GM18867 (cell line): ENCODE data around the gene PDE6D.

Experiments used
- ATAC-seq: cut with Tn5 transposase; IDR thresholded peaks from one replicate; pipeline ENCODE4 v1.9.1; 2021; ENCODE audit warnings: mild to moderate bottlenecking, moderate library complexity; ENCODE audit not compliant: unreplicated experiment

PDE6D gene

DNA sequence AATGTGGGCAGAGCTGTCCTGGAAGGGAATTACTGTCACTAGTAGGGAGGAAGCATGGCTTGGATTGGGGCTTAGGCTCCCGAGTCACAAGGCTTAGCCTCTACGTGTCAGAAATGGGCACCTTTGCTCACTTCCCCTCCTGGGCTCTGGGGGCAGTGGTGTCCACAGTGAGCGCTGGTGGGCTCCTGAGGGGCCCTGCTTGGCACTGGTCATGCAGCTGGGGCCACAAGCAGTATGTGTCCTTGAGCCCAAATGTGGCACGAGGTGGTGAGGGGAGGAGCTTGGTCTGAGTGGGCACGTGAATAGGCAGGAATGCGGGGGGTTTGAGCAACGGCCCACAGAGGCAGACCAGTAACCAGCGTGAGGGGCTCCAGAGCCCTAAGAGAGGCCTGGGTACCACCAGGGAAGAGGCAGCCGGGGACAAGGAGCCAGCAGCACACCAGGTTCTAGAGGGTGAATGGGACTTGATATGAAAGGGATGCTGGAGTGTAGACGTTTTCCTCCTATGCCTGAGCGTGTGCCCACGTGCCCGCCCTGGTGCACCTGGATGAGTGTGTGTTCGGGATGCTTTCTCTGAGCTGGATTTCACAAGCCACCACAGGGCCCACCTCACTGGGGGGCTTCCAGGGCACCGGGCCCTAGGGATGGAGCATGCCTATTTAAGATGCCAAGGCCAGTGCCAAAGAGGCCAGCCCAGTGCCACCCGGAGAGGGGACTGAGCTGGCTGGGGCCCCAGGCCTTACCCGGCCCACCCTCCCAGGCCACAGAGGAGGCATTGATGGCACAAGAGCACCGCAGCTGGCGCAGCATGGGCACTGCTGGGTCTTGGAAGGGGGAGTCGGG is 95.5 kb downstream of the PDE6D start:
- no peak for ATAC-seq

DNA sequence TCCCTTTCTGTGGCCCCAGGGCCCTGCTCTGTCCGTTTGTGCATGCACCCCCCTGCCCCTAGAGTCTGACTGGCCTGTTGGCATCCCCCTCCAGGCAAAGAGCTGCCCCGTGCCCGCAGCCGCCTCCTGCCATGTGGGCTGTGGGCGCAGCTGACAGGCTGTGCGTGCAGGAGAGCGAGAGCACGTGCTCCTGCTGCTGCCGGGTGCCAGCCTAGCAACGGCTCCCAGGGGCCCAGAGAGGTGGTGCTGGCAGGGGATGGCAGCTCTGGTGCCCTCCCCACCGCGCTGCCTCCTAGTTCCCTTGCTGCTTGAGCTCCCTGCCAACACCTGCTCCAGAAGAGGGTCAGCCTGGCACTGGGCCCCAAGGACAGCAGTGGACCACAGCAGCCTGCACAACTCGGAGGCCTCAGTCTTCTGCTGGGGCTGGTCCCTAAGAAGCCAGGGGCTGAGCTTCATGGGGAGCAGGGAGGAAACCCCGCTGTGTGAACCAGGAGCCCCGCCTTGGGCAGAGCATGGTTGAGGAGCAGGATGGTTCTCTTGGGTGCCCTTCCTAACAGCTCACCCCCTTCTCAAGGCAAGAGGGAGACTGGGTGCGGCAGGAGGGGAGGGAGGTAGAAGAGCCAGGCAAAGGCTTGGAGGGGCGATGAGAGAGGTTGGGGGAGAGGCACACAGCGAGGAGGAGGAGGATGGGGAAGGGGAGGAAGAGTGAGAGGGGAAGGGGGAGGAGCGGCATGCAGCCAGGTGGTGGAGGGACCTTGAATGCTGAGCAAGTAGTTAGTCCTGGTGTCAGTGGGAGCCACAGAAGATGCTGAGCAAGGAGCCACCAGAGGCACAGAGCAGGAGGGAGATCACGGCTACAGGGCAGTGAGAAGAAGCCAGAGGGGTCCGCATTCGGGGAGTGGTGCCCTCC is 96.5 kb downstream of the PDE6D start:
- ATAC-seq: no peak

DNA sequence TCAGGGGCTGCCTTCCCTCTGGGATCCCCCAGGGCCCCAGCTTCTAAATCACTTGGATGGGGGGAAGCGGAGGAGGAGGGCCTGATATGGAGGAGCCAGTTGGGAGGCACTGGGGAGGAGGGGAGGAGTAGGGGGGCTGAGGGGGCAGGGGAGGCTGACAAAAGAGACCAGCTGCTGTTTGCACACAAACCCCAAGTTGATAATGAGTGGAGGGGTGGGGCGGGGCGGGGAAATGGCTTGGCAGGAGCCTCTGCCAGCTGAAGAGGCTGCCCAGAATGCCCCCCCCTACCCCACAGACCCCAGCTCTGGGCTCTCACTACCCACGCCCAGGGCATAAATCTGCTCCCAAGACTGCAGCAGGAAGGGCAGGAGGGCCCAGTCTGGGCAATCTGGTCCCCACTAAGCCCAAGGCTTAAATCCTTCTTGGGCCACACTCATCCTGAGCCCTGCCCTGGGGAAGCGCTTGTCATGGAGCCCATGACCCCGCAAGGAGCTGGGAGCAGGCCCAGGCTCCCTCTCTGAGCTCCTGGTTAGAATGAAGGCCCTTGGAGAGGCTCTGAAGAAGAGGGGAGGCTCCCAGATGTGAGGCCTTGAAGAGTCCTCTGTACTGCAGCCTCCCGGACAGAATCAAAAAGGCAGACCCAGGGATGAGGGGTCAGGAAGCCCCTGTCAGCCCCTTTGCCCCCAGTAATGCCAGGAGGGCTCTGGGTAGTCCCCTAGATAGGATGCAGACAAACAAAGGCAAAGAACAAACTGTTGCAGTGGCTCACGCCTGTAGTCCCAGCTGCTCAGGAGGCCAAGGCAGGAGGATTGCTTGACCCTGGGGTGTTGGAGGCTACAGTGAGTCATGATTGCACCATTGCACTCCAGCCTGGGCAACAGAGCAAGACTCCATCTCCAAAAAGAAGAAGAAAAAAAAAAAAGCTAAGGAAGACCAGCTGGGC is 97.5 kb downstream of the PDE6D start:
- ATAC-seq: no peak

DNA sequence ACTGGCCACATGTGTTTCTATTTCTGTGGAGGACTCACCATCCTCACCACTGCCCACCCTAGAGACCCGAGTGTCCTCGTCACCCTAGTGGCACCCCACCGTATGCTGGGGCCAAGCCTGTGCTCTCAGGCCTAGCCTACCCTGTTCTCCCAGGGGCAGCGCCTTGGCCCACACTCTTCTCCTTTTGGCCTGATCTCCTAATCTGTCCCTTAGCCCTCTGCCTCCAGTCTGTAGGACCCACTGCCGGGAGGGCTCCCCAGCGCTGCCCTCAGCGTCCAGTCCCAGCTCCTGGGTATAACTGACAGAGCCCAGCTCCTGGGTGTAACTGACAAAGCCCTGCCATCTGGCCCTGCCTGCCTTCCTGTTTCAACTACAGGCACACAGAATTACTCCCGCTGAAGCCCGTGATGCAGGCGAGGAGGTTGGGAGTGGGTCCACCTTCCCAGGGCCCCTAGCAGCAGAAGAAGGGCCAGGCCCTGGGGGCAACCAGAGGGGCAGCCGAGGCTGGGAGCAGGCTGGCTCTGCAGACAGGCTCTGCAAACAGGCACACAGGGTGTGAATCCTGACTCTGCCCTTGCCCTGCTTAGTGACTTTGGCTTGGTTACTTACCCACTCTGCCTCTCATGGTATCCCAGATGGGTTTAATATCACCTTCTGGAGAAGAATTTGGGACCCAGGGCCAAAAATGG is 98.3 kb downstream of the PDE6D start:
- no peak for ATAC-seq
